Measurements from ENCODE around the gene C1QL1.

DNA sequence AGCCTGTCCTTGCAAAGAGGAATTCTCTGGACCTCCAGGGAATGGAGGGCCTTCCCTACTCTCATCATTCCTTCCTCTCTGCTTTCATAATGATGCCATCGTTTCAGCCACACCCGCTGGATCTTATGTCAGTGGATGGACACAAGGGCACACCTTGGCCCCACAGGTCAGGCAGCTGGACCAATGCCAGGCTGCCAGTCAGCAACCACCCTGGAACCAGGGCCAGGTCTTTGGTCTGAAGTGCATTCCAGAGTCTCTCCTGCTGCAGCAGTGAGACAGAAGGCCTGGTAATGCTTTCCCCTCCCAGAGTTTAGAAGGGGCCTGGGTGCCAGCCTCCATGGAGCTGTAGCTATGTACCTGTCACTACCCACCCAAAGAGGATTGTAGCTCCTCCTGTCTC lies 7.4 kb downstream of the C1QL1 start:
- TF ChIP-seq, protein P1, sequence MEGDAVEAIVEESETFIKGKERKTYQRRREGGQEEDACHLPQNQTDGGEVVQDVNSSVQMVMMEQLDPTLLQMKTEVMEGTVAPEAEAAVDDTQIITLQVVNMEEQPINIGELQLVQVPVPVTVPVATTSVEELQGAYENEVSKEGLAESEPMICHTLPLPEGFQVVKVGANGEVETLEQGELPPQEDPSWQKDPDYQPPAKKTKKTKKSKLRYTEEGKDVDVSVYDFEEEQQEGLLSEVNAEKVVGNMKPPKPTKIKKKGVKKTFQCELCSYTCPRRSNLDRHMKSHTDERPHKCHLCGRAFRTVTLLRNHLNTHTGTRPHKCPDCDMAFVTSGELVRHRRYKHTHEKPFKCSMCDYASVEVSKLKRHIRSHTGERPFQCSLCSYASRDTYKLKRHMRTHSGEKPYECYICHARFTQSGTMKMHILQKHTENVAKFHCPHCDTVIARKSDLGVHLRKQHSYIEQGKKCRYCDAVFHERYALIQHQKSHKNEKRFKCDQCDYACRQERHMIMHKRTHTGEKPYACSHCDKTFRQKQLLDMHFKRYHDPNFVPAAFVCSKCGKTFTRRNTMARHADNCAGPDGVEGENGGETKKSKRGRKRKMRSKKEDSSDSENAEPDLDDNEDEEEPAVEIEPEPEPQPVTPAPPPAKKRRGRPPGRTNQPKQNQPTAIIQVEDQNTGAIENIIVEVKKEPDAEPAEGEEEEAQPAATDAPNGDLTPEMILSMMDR (optimal IDR thresholded peaks at IDR 0.05 in 1 of 3, IDR thresholded peaks at IDR 0.05 in 1 of 3, conservative IDR thresholded peaks at IDR 0.05 in 1 of 3; ENCODE audit: extremely low read depth in 1 of 3, insufficient read depth in 2 of 3, low read length in 3 of 3), result no peak
- TF ChIP-seq EZH2 (IDR thresholded peaks at IDR 0.05; ENCODE audit: low read length), result no peak
